ENCODE results near the gene PRKAG1.

DNA sequence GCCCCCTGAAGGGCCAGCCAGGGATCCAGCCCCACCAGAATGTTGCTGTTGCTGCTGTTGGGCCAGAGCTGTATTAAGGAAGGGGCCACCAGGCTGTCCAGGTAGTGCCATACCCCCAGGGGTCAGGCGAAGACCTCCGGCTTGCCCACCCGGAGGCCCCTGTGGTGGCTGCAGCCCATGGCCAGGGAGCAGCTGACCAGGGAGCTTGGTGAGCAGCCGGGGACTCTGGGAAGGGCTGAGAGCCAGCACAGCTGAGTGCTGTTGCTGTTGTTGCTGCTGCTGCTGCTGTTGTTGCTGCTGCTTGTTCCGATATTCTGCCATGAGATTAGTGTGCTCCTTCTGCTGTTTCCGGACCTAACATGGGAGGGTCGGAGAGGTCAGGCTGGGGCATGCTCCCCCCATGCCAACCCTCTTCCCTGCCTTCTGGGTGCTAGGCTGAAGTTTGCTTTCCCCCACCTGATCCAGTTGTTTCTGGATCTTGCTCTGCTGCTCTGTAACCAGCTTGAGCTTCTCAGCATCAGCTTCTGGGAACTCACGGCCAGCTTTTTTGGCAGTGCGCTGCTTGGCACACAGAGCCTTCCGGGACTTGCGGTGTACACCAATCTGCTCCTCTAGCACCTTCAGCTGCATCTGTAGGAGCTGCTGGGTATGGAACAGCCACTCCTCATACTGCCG lies 15.2 kb upstream of the PRKAG1 start:
- TF ChIP-seq, protein P1, sequence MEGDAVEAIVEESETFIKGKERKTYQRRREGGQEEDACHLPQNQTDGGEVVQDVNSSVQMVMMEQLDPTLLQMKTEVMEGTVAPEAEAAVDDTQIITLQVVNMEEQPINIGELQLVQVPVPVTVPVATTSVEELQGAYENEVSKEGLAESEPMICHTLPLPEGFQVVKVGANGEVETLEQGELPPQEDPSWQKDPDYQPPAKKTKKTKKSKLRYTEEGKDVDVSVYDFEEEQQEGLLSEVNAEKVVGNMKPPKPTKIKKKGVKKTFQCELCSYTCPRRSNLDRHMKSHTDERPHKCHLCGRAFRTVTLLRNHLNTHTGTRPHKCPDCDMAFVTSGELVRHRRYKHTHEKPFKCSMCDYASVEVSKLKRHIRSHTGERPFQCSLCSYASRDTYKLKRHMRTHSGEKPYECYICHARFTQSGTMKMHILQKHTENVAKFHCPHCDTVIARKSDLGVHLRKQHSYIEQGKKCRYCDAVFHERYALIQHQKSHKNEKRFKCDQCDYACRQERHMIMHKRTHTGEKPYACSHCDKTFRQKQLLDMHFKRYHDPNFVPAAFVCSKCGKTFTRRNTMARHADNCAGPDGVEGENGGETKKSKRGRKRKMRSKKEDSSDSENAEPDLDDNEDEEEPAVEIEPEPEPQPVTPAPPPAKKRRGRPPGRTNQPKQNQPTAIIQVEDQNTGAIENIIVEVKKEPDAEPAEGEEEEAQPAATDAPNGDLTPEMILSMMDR (IDR thresholded peaks at IDR 0.05; ENCODE audit: low read depth, low read length, missing input control), result no peak
- TF ChIP-seq MAX (IDR thresholded peaks at IDR 0.05) (no peak), GABPA (IDR thresholded peaks at IDR 0.05 in 1 of 2, conservative IDR thresholded peaks at IDR 0.05 in 1 of 2) (no peak)
- TF ChIP-seq, protein P2, sequence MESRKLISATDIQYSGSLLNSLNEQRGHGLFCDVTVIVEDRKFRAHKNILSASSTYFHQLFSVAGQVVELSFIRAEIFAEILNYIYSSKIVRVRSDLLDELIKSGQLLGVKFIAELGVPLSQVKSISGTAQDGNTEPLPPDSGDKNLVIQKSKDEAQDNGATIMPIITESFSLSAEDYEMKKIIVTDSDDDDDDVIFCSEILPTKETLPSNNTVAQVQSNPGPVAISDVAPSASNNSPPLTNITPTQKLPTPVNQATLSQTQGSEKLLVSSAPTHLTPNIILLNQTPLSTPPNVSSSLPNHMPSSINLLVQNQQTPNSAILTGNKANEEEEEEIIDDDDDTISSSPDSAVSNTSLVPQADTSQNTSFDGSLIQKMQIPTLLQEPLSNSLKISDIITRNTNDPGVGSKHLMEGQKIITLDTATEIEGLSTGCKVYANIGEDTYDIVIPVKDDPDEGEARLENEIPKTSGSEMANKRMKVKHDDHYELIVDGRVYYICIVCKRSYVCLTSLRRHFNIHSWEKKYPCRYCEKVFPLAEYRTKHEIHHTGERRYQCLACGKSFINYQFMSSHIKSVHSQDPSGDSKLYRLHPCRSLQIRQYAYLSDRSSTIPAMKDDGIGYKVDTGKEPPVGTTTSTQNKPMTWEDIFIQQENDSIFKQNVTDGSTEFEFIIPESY (IDR thresholded peaks at IDR 0.05), result no peak

Data from liver (tissue), 3 donors.